ENCODE measurements around the gene NCOA7.

NCOA7 gene

DNA sequence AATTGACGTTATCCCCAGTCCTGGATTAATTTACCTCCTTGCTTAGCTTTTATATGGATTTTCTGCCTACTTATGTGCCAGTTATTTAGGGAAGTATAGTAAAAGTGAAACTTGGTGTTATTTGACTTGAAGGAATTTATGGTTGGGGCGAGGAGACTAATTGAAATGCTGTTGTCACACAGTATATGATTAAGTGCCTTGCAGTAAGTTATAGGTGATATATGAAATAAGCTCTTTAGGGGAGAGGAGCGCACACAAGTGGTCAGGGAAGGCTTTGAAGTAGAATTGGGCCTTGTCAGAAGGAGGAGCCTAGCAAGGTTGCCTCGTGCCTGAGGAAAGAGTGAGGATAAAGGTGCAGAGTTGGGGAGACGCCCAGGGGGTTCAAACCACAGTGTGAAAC lies 20.5 kb downstream of the NCOA7 start:
- no peak for DNase-seq (ENCODE audit: low read depth)

DNA sequence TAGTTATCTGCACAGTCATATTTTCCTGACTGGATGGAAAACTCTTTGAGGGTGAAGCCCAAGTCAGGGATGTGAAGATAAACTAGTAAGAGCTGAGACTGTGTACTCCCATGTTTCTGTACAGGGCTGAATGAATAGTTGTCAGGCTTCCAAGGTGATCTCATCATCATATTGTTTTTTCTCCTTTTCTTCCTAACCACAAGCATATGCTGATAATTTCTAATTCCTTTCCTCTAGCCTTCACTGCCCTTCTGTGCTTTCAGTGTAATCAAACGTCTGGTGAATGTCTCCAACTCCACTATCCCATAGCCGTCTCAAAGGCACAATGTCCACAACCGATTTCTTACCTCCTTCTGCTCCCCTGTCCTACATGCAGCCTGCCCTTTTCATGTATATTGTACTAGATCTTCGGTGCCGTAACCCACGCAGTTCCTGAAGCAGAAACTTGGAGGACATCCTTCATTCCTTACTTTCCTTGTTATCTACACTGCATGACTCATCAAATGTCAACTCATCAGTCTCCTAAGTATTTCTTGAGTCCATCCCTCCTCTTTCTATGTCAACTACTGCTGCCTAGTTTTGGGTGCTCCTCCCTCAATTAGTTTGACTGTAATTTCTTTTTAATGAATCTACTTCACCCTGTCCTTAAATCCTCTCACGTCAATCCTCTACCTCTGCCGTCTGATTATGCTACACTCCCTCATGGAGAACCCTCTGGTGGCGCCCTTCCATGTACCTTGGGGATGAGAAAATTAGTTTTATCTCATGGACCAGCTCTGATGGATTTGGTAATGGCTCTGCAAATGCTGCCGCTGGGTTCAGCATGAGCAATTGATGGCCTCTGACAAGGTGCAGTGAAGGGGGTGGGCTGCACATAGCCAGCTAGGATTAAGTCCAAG lies 21.9 kb downstream of the NCOA7 start:
- DNase-seq (ENCODE audit: low read depth): no peak

DNA sequence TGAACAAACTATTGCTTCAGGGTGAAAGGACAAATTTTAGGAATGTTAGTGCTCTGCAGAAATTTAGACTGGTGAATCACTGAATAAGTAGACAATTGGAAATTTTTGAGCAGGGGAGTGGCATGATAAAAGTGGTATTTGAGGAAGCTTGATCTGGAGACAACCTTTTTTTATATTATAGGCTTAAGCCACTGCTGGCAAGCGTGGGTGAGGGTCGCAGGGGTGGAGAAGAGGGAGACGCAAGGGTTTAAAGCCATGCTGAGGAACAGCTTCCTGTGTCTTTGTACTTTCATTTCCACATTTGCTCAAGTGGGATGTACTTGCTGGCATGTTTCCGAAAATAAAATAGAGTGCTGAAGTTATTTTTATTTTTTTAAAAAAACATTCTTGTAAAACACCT lies 23.7 kb downstream of the NCOA7 start:
- no peak for DNase-seq (ENCODE audit: low read depth)

DNA sequence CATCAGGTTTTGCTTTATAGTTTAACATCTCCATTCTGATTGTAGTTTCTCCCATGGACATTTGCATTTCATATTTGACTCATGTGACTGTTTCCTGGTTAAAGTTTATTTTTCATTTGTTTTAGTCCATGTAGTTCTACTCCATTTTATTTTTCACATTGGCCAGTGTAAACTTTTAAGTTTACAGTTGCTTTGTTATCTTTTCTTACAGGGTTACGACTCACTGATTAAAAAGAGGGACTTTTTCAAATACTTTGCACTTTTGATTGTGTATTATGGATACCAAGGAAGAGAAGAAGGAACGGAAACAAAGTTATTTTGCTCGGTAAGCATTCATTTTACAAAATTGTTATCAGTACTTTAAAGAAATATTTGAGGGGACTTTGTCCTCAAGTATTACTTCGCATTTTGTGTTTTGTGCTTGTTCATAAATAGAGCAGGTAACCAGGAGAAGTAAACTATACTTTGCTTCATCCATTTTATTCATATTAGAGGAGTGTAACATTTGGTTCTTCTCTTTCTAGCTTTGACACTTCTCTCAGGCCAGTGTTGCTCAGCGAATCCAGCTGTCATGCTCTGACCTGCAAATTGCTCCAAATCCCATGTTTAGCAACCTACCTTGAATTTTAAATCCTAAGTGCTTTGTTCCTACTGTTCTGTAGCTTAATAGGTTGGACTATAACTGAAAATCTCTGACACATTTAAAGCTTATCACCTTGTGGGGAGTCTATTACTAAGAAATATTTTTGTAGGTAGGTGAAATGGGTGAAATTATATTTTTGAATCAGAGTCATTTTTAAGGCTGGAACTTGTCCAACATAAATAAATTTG lies 24.5 kb downstream of the NCOA7 start:
- DNase-seq (ENCODE audit: low read depth): no peak

DNA sequence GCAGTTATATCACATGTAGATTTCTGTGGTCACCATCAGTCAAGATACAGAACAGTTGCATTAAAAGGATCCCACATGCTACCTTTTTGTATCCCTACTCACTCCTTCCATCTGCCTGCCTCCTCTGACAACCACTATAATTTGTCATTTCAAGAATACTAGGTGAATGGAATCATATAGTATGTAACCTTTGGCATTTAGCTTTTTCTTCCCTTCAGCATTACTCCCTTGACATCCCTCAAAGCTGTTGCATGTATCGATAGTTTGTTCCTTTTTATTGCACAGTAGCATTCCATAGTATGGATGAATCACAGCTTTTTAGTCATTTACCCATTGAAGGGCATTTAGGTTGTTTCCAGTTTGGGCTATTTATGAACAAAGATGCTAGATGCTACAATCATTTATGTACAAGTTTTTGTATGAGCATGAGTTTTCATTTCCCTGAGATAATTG lies 26.1 kb downstream of the NCOA7 start:
- DNase-seq (ENCODE audit: low read depth): no peak

DNA sequence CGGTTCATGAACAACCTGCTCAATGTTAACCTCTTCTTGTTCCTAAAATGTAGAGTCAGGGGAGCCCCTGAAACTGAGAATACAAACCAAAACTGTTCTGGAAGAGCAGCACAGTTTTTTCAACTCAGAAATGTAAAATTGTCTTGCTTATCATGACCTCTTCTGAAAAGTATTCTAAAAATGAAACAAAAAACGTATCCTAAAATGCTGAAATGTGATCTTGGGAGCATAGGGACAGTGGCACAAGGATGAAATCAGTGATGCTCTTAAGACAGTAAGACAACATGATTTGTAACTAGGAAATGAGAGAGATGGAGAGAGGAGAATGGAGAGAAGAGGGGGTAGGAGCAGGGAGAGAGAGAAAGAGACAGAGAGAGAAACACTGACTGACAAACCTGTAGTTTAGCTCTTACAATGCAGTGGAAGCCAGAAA lies 27.5 kb downstream of the NCOA7 start:
- no peak for DNase-seq (ENCODE audit: low read depth)

DNA sequence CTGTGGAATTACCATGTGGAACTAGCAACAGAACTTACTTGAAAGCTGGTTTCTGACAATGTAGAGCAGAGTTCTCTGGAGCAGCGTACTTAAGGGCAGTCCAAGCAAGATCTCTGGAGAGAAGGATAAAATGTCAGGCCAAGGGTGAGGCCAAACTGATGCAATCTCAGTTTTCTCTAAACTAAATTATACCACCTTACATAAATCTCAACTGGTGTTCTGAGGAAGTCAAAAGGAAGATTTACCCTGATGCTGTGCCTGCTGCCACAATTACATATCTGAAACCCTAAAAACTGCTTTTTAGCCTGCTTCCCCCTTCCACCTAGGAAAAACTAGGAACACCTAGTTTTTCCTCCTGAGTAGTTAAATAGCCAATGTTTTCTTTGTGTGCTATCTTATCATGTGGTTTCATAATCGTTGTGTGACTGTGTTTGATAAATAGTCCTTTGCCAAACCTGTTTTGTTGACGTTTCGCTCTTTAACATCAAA lies 28.1 kb downstream of the NCOA7 start:
- no peak for DNase-seq (ENCODE audit: low read depth)

DNA sequence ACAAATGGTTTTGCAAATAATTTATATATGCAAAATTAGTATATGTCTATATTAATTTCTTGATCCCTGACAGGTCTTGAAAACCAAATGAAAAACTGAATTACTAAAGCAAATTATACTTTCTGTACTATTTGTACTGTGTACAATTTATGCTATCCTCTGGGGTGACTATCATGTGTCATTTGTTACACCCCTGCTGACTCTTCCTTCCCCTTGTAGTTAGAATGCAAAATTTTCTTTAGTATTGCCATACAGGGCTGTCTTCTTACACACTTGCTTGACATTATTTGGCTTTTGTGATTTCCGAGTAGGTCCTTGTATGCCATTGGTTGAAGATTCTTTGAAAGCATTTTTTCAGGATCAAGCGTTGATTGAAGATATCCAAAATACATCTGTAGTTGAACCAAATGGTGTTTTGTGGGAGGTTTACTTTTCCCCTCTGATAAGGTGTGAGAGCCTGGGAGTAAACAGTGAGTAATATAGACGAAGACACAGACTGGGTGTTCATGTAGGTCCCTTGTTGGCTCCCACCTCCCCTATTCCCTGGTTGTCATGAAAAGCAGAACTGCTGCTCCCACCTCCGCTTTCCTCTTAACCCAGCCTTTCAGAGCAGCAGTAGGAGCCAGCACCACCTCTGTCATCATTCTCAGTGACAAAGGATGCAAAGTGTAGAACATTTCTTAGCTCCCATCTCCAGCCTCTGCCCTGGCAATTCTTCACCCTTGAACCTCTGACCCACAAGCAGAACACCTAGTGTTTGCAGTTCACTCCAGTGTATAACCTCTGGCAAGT lies 29.0 kb downstream of the NCOA7 start:
- no peak for DNase-seq (ENCODE audit: low read depth)

DNA sequence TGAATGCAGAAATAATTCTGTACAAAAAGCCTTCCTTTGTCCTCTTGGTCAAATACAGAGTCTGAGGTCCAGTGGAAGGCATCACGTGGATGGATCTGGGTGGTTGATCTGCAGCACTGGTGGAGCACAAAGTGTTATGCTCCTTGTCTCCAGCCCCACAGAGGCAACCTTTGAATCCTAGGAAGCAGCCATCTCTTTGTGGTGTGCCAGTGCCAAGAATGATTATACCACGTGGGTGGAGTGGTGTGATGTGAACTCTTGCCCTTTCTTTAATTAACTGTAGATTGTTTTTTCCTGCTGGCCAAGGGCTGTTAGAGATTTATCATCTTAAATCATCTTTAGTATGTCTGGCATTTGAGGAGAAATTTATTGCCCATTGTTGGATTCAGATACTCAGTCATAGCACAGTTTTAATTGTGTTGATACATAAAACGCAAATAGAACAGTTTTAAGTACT lies 31.1 kb downstream of the NCOA7 start:
- no peak for DNase-seq (ENCODE audit: low read depth)

DNA sequence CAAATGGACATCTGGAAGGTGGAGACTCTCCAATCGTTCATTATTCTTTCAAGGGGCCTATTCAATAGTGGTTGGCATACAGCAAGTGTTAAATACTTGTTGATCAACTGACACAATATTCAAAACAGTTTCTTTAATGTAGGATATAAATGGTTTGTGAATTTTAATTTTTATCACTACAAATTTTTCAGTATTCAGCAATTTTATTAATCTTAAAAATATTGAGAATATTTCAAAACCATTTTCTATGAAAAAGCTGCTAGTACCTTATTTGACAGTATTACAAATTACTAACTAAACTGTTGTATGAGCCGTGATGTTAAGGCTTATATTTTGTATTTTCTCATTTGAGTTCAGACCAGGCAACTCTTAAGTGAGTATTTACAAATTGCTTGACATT lies 32.4 kb downstream of the NCOA7 start:
- no peak for DNase-seq (ENCODE audit: low read depth)

DNA sequence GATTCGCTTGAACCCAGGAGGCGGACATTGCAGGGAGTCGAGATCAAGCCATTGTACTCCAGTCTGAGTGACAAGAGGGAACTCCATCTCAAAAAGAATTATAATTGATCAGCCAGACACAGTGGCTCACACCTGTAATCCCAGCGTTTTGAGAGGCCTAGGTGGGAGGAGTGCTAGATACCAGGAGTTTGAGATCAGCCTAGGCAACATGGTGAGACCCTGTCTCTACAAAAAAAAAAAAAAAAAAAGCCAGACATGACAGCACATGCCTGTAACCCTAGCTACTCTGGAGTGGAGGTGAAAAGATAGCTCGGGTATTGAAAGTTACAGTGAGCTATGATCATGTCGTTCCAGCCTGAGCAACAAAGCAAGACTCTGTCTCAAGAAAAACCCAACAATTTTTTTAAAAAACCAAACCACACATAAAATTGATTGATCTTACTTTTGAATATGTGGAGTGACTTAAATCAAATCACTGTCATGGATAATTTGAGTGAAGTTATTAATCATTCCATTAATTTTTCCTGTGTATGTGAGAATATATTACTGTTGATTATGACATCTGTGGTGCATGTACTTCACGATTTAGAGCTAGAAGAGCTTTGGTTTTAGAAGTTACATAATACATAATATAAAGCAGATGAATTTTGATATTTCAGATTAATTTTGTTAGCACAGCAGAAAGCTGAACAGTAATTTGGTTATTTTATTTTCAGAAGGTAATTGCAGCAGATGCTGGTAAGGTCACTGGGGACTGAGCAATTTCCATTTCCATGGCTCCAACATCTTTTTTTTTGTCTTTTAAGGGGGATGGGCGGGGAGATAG lies 34.4 kb downstream of the NCOA7 start:
- no peak for DNase-seq (ENCODE audit: low read depth)

DNA sequence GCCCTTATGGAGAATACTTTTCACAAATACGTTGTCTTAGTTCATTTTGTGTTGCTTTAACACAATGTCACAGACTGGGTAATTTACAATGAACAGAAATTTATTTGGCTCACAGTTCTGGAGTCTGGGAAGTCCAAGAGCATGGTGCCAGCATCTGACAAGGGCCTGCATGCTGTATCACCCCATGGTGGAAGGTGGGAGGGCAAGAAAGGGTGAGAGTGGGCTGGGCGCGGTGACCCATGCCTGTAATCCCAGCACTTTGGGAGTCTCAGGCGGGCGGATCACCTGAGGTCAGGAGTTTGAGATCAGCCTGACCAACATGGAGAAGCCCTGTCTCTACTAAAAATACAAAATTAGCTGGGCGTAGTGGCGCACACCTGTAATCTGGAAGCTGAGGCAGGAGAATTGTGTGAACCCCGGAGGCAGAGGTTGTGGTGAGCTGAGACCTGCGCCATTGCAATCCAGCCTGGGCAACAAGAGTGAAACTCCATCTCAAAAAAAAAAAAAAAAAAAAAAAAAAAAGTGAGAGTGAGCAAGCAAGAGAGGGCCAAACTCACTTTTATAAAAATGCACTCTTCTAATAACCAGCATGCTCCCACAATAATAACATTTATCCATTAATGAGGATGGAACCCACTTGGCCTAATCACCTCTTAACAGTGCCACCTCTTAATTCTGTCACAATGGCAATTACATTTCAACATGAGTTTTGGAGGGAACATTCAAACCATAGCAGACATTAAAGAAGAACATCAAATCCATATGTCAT lies 36.1 kb downstream of the NCOA7 start:
- DNase-seq (ENCODE audit: low read depth): no peak

DNA sequence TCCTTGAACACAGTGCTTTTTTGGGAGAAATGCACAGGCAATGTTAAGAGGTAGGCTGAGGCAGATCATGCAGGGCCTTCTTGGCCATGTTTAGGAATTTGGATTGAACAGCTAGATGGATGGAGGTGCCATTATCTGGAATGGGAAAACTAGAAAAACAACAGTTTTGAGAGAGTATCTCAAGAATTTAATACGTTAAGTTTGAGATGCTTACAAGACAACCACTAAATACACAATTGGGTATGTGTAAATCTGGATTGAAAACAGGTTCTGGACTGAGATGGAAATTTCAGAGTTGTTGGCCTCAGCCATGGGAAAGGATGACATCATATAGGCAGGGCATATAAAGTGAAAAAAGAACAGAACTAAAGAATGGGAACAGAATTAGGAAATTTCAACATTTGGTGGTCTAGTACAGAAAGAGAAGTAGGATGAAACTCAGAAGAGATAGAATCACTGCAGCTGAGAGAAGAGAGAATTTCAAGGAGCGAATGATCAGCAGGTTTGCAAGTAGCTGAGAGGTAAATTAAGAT lies 37.1 kb downstream of the NCOA7 start:
- DNase-seq (ENCODE audit: low read depth): no peak

DNA sequence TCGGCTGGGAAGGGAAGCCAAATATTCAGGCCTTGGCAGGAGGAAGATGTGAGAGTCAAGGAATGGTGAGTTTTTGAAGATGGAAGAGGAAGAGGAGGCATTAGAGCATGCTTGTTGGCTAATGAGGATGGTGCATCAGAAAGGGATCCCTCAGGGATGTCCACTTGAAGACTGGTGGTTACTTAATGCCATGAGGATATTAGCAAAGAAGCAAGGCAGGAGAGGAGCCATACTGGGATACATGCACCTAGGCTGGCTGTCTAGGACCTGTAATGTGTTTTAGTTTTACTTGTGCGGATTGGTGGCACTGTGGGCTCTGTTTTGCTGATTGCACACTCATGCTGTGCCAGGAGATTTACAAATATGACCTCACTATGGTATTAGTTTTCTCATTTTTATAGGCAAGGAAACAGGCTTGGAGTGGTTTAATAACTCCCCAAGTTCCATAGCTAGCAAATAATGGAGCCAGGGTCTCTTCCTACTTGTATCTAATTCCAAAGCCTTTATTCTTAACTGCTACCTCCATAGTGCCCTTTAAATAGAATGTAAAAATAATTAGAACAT lies 37.8 kb downstream of the NCOA7 start:
- DNase-seq (ENCODE audit: low read depth): no peak

DNA sequence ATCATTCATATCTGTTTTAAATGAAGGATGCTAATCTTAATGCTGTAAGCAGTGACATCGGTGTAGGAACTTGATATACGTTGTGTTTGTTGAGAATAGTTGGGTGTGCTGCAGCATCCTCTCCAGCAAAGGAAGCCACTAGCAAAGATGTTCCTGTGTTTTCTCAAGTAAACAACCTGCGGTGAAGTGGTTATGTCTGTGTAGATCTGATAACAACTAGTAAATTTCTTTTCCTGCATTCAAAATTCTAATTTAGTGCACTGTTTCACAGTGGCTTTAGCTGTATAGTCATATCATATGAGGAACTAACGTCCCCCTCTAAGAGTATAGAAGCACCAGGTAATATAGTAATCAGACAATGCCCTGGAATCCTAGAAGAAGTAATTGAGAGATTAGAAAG lies 38.7 kb downstream of the NCOA7 start:
- no peak for DNase-seq (ENCODE audit: low read depth)

DNA sequence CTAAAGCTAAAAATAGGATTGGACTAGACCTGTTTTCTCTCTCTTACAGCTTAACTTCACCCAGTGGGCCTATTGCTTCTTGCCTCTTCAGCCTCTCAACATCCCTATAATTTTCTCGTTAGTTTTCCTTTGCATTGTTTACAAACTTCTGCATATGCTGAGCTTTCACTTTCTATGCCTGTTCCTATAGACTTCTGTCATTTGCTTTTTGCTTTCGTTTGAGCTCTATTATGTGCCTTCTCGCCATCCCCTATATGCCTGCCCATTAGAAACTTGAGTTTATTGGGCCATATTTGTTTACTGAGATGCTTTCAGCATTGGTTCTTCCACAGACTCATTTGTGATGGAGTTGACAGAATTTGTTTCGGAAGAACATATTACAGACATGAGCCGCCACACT lies 40.9 kb downstream of the NCOA7 start:
- DNase-seq (ENCODE audit: low read depth): no peak

DNA sequence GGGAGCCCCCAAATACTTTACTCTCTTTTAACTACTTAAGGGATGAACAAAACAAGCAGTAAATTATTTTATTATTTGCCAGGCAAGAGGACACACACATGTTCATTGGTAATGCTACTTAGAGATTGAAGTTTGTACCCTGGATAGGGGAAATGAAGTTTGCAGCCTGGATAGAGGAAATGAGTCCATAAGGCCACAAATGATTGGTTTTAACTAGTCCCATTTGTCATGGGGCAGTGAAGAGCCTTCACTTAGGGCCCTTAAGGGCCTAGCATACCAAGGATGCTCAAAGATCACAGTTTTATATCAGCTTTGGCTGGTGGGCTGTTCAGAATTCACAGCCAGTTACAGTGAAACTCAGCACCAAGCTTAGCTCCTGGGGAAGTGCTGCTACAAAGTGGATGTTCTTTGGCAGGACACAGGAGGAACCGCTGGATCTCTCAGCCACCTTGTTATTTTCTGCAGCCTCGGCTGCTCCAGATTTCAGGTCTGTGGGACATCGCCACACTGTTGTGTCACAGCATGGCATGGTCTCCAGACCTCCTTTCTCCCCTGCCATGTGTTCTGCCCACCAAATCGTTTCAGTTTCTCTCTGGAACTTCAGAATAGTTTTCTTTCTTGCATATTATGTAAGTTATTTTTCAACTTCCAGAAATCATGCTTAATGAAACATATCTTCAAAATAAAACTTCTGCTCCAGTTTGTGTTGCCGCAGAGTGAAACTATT lies 41.8 kb downstream of the NCOA7 start:
- no peak for DNase-seq (ENCODE audit: low read depth)

DNA sequence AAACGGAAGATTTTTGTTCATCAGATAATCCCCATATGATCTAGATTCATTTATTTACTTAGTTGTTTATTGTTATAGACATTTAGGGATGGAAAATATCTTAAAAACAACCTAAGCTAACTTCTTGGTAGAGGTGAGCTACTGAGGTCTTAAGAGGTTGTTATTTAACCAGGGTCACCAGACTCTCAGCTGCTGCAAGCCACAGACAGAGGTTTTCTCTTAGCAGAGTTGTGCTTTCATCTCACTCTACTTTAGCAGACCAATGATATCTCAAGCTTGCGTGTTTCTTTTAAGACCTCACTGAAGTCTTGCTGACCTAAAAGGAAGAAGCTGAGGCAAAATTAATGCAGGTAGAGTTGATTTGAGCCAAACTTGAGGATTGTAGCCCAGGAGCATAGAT lies 43.6 kb downstream of the NCOA7 start:
- DNase-seq (ENCODE audit: low read depth): no peak

DNA sequence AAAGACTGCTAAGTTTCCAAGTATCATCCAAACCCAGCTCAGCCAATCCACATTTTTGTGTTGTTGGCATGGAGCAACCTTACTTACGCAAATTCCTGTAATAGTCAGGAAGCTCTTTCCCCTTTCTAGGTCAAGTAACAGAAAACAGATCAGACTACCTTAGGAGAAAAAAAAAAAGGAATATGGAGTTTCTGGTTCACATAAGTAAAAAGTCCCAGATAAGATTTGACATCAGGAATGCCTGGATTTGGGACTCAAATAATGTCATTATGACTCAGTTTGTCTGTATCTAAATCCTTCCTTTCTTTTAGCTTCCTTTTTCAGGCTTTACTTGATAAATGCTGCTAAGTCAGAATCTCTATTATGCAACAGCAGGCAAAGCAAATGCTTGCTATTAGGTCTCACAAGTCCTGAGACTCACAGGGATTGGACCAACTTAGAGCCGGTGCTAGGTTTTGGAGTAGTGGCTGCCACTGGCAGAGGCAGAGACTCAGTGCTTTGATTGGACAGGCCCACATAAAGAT lies 44.5 kb downstream of the NCOA7 start:
- DNase-seq (ENCODE audit: low read depth): no peak

Measured in activated T-helper 9 cell treated with anti-CD3 and anti-CD28 coated beads, Interleukin-2, amount 50 U/mL, for 16 hours (primary cell).